SK-N-SH (cell line): ENCODE results near the gene FOXB1. TPM values are rescaled to one million over a fixed set of nuclear protein-coding genes. Genes with fewer than 3 reads are reported as not detected.

Experiments used
- CTCF ChIA-PET: fragments of 300-600, 350-600 bp; formaldehyde crosslinking; extraction: SDS; loops from one replicate; lab custom pipeline; 2021; lab: Yijun Ruan, JAX
- POLR2A ChIA-PET: fragments of 350-600 bp; sonication (Branson Sonifier 250); formaldehyde crosslinking; extraction: SDS; loops from one replicate; lab custom pipeline; 2020; ENCODE audit warnings: antibody characterized with exemption, inconsistent platforms; lab: Yijun Ruan, JAX
- DNase-seq: peaks from one replicate; pipeline ENCODE4 v3.0.0; 2012
- H2AFZ ChIP-seq: fragments of 200-600 bp; sonication (generic); 2 replicates; pipeline ENCODE4 v1.8.1; 2016; ENCODE audit warnings: antibody characterized with exemption, mild to moderate bottlenecking, low read depth
- H3F3A ChIP-seq: fragments of 200-600 bp; sonication (generic); replicated peaks from 2 replicates; pipeline ENCODE3; 2016; ENCODE audit warnings: antibody characterized with exemption, mild to moderate bottlenecking; ENCODE audit not compliant: insufficient read depth
- H3K27ac ChIP-seq, 2 experiments: fragments of 200-500 bp in 1 of 2; fragments of 200-600 bp in 1 of 2; sonication (Bioruptor generic) in 1 of 2; sonication (generic), shearing (Covaris generic) in 1 of 2; 2 replicates each; pipeline versions ENCODE4 v1.5.1 to v1.6.1; 2014 to 2016; ENCODE audit warnings: low read depth in 2 of 2, inconsistent platforms in 1 of 2, low read length in 1 of 2, mild to moderate bottlenecking in 1 of 2, mixed read lengths in 1 of 2
- H3K27me3 ChIP-seq: fragments of 200-600 bp; sonication (generic), shearing (Covaris generic); 2 replicates; pipeline ENCODE4 v1.6.1; 2016; ENCODE audit warnings: mixed run types; ENCODE audit not compliant: insufficient read depth
- H3K36me3 ChIP-seq, 2 experiments: fragments of 200-500 bp in 1 of 2; fragments of 200-600 bp in 1 of 2; sonication (Bioruptor generic) in 1 of 2; sonication (generic) in 1 of 2; replicated peaks in 1 of 2; 2 replicates each; pipeline versions ENCODE3 to v1.5.1; 2014 to 2016; ENCODE audit warnings: low read length in 1 of 2, mild to moderate bottlenecking in 1 of 2; ENCODE audit not compliant: insufficient read depth in 2 of 2, control insufficient read depth in 1 of 2
- H3K4me1 ChIP-seq, 2 experiments: fragments of 200-500 bp in 1 of 2; fragments of 200-600 bp in 1 of 2; sonication (Bioruptor generic) in 1 of 2; sonication (generic), shearing (Covaris generic) in 1 of 2; 2 replicates each; pipeline versions ENCODE4 v1.5.1 to v1.6.1; 2014 to 2016; ENCODE audit warnings: low read depth in 1 of 2, low read length in 1 of 2, mixed run types in 1 of 2; ENCODE audit not compliant: insufficient read depth in 2 of 2, control insufficient read depth in 1 of 2
- H3K4me2 ChIP-seq: fragments of 200-600 bp; sonication (generic), shearing (Covaris generic); 2 replicates; pipeline ENCODE4 v1.6.1; 2017; ENCODE audit warnings: mixed run types
- H3K4me3 ChIP-seq, 2 experiments: fragments of 200-500 bp in 1 of 2; fragments of 200-600 bp in 1 of 2; sonication (Bioruptor generic) in 1 of 2; sonication (generic), shearing (Covaris generic) in 1 of 2; 2 replicates each; pipeline versions ENCODE4 v1.5.1 to v1.8.1; 2014 to 2016; ENCODE audit warnings: low read depth in 2 of 2, inconsistent platforms in 1 of 2, low read length in 1 of 2, mild to moderate bottlenecking in 1 of 2, mixed read lengths in 1 of 2, moderate library complexity in 1 of 2
- H3K79me2 ChIP-seq: fragments of 200-600 bp; sonication (generic); 2 replicates; pipeline ENCODE4 v1.8.1; 2017; ENCODE audit warnings: mild to moderate bottlenecking; ENCODE audit not compliant: insufficient read depth
- H3K9ac ChIP-seq: fragments of 200-600 bp; sonication (generic); 2 replicates; pipeline ENCODE4 v1.6.1; 2017; ENCODE audit warnings: mixed run types
- H3K9me2 ChIP-seq: fragments of 200-600 bp; sonication (generic); 2 replicates; pipeline ENCODE4 v1.6.1; 2017; ENCODE audit warnings: mixed run types
- H3K9me3 ChIP-seq: fragments of 200-600 bp; sonication (generic); 2 replicates; pipeline ENCODE4 v1.6.1; 2017; ENCODE audit warnings: mixed run types, mild to moderate bottlenecking, moderate library complexity
- H4K20me1 ChIP-seq: fragments of 200-600 bp; sonication (generic); 2 replicates; pipeline ENCODE4 v1.6.1; 2017; ENCODE audit warnings: mild to moderate bottlenecking, mixed run types; ENCODE audit not compliant: insufficient read depth
- CTCF ChIP-seq: fragments of 200-600 bp; sonication (generic); IDR thresholded peaks from 2 replicates; pipeline ENCODE4 v1.6.1; 2017; ENCODE audit warnings: antibody characterized with exemption, mild to moderate bottlenecking, moderate library complexity
- EP300 ChIP-seq, 2 experiments: IDR thresholded peaks; 2 replicates each; pipeline versions ENCODE4 v1.4.0 to v1.6.1; 2012; ENCODE audit warnings: borderline replicate concordance in 1 of 2, low read depth in 1 of 2, low read length in 1 of 2
- EZH2phosphoT487 ChIP-seq: fragments of 200-600 bp; sonication (generic); IDR thresholded peaks from 2 replicates; pipeline ENCODE4 v1.6.1; 2017; ENCODE audit warnings: low read depth, mixed run types, mild to moderate bottlenecking, antibody characterized with exemption, moderate library complexity, borderline replicate concordance
- FOSL2 ChIP-seq: IDR thresholded peaks from 2 replicates; pipeline ENCODE4 v1.4.0; 2012; ENCODE audit warnings: low read depth, mild to moderate bottlenecking, moderate library complexity, borderline replicate concordance
- FOXM1 ChIP-seq: IDR thresholded peaks from 2 replicates; pipeline ENCODE4 v1.4.0; 2012; ENCODE audit warnings: low read depth, mild to moderate bottlenecking
- GATA2 ChIP-seq: sonication (generic); formaldehyde crosslinking; IDR thresholded peaks from 2 replicates; pipeline ENCODE4 v1.5.0; 2020; ENCODE audit warnings: mild to moderate bottlenecking, missing genetic modification reagents
- JUND ChIP-seq: IDR thresholded peaks from 2 replicates; pipeline ENCODE4 v1.4.0; 2012
- NFIC ChIP-seq: IDR thresholded peaks from 2 replicates; pipeline ENCODE4 v1.4.0; 2012; ENCODE audit warnings: borderline replicate concordance
- PBX3 ChIP-seq: IDR thresholded peaks from 2 replicates; pipeline ENCODE4; 2012
- POLR2AphosphoS5 ChIP-seq: IDR thresholded peaks from 2 replicates; pipeline ENCODE4 v1.6.1; 2012; ENCODE audit warnings: low read depth, low read length
- RAD21 ChIP-seq: IDR thresholded peaks from 2 replicates; pipeline ENCODE4 v1.6.1; 2012; ENCODE audit warnings: mild to moderate bottlenecking, low read length
- RFX5 ChIP-seq: IDR thresholded peaks from 2 replicates; pipeline ENCODE4 v1.6.1; 2012; ENCODE audit warnings: mild to moderate bottlenecking, improper control_type of control experiment, low read length
- RXRA ChIP-seq: IDR thresholded peaks from 2 replicates; pipeline ENCODE4 v1.4.0; 2012; ENCODE audit warnings: low read depth, mild to moderate bottlenecking, borderline replicate concordance
- SIN3A ChIP-seq: IDR thresholded peaks from 2 replicates; pipeline ENCODE4 v1.6.1; 2012; ENCODE audit warnings: low read depth, mild to moderate bottlenecking, low read length, moderate library complexity, borderline replicate concordance
- TCF12 ChIP-seq: IDR thresholded peaks from 2 replicates; pipeline ENCODE4 v1.4.0; 2012
- TEAD4 ChIP-seq: IDR thresholded peaks from 2 replicates; pipeline ENCODE4 v1.4.0; 2012; ENCODE audit warnings: mild to moderate bottlenecking, borderline replicate concordance; ENCODE audit not compliant: insufficient read depth
- ZBTB33 ChIP-seq: IDR thresholded peaks from 2 replicates; pipeline ENCODE4 v1.4.0; 2012; ENCODE audit warnings: low read depth, borderline replicate concordance
- WGBS: methylation state at CpG from one replicate; pipeline ENCODE4 v1.1.6; 2017; ENCODE audit warnings: low lambda C conversion rate; 5-methylcytosine and 5-hydroxymethylcytosine counted together
- polyA plus RNA-seq, 3 experiments: library from polyadenylated mRNA; depleted of rRNA; stranded (reverse); fragments of >200 nt; gene quantifications; 2 replicates each; pipeline ENCODE4 v1.2.3, GENCODE V29; 2012

FOXB1 gene
- polyA plus RNA-seq (2012; rRNA removed), result not detected in 2 replicates
- not detected in 2 replicates for polyA plus RNA-seq (2012; cell fraction: cytosol; rRNA removed)
- not detected in 2 replicates for polyA plus RNA-seq (2012; cell fraction: nucleus; rRNA removed)

- H3K9ac ChIP-seq, result no peak within 1 kb of the TSS
- H3K27me3 ChIP-seq, result peaks cover 86% of the 10 kb centered on the region
- no peaks in the 10 kb centered on the region for H4K20me1 ChIP-seq
- H3K79me2 ChIP-seq, result no peaks in the 10 kb centered on the region
- no peak for TF ChIP-seq PBX3
- TF ChIP-seq EZH2phosphoT487, result no peak
- H3K4me3 ChIP-seq, result no peak within 1 kb of the TSS
- H3K4me1 ChIP-seq, result no peaks in the 10 kb centered on the region; a peak in 1 of 4 replicates
- CTCF ChIA-PET, result interaction anchor here (0.5 to 0.7 kb wide), 2 partner anchors 56 to 123 kb away, joined by 3 to 5 read pairs; no protein-coding TSS in a partner anchor
- no peak within 1 kb of the TSS for H2AFZ ChIP-seq
- no peaks in the 10 kb centered on the region for H3K9me2 ChIP-seq
- no peaks in the 10 kb centered on the region for H3K36me3 ChIP-seq
- no peak within 1 kb of the TSS; the same call in 1 of the 2 replicates for H3K4me2 ChIP-seq
- WGBS, result 15% methylated on average over 33 of the region's 84 CpGs
- H3F3A ChIP-seq, result no peaks in the 10 kb centered on the region
- no peaks in the 10 kb centered on the region for H3K9me3 ChIP-seq
- peak; percentile 52 for DNase-seq
- H3K27ac ChIP-seq, result no peak within 1 kb of the TSS
- POLR2A ChIA-PET, result no interaction called here
Observed at GRCh38 chr15:60004009-60004845, at the start of gene FOXB1. Gene FOXB1 (plus strand): TSS chr15:60004311. CDS start chr15:60004964, 653 bp downstream.

- H3K4me3 ChIP-seq, result no peak overlapping the region
- no peak overlapping the region for H3K9ac ChIP-seq
- no peaks in the 10 kb centered on the region for H3F3A ChIP-seq
- 0 out of 2 replicates have a peak, but pooled peaks cover 4% of the 10 kb centered on the region for H3K9me3 ChIP-seq
- no peaks in the 10 kb centered on the region for H3K27me3 ChIP-seq
- ChIA-PET POLR2A (no interaction called here), CTCF (no interaction called here)
- no peak overlapping the region for H3K27ac ChIP-seq
- DNase-seq, result no peak
- no peaks in the 10 kb centered on the region for H4K20me1 ChIP-seq
- no peaks in the 10 kb centered on the region for H3K36me3 ChIP-seq
- H3K4me2 ChIP-seq, result no peak overlapping the region
- no peak overlapping the region for H2AFZ ChIP-seq
- TF ChIP-seq TCF12 (no peak), NFIC (no peak), CTCF (no peak), POLR2AphosphoS5 (no peak), FOSL2 (no peak), TEAD4 (no peak), FOXM1 (no peak), PBX3 (no peak), ZBTB33 (no peak), EP300 (IDR thresholded peaks at IDR 0.05; ENCODE audit: borderline replicate concordance in 1 of 2, low read depth in 1 of 2, low read length in 1 of 2) (no peak), RXRA (no peak), RFX5 (no peak), GATA2 (CRISPR knock-in tag) (no peak), RAD21 (no peak), JUND (no peak), SIN3A (no peak), EZH2phosphoT487 (no peak)
- TF ChIP-seq, all 33 proteins: peak for 0
- Histone ChIP-seq H3K9me2 (no peaks in the 10 kb centered on the region), H3K4me1 (no peaks in the 10 kb centered on the region), H3K79me2 (no peaks in the 10 kb centered on the region)
Observed at GRCh38 chr15:59958288-59958687, 45.8 kb upstream of the FOXB1 start.
